Mammary epithelial cell (primary cell): ENCODE results near the gene ZNF804A.

Experiments used
- CTCF ChIP-seq, 2 donors: IDR thresholded peaks in 1 of 2; conservative IDR thresholded peaks in 1 of 2; 2 replicates each; pipeline ENCODE4 v1.5.1; 2011 to 2012; ENCODE audit warnings: inconsistent platforms in 2 of 2, low read length in 2 of 2, mild to moderate bottlenecking in 2 of 2, control low read depth in 1 of 2, low read depth in 1 of 2; ENCODE audit not compliant: insufficient read depth in 1 of 2; ENCODE audit errors: extremely low read depth in 1 of 2
- EZH2 ChIP-seq: IDR thresholded peaks from 2 replicates; pipeline ENCODE4 v1.6.1; 2012; ENCODE audit warnings: low read length, inconsistent platforms, borderline replicate concordance

GRCh38 chr2:184945326-184945725 is 347.0 kb downstream of the ZNF804A start:
- TF ChIP-seq CTCF (conservative IDR thresholded peaks at IDR 0.05 in 1 of 2, IDR thresholded peaks at IDR 0.05 in 1 of 2; ENCODE audit: extremely low read depth in 1 of 2, insufficient read depth in 1 of 2, low read depth in 1 of 2, low read length in 2 of 2) (no peak), EZH2 (no peak)
